Retinal pigment epithelial cell (primary cell): ENCODE data around the gene PTGFRN.

Experiments
- DNase-seq: peaks from one replicate; pipeline ENCODE4 v3.0.0-alpha.2; 2010; ENCODE audit warnings: low read depth
- H3K4me3 ChIP-seq: 2 replicates; pipeline ENCODE4 v1.5.1; 2011; ENCODE audit warnings: mild to moderate bottlenecking, low read length, control low read depth, moderate library complexity
- TF ChIP-seq, protein P1 (sequence below): conservative IDR thresholded peaks from 2 replicates; pipeline ENCODE4 v1.5.1; 2011; ENCODE audit warnings: low read depth, low read length, control low read depth, inconsistent platforms

Gene PTGFRN

DNA sequence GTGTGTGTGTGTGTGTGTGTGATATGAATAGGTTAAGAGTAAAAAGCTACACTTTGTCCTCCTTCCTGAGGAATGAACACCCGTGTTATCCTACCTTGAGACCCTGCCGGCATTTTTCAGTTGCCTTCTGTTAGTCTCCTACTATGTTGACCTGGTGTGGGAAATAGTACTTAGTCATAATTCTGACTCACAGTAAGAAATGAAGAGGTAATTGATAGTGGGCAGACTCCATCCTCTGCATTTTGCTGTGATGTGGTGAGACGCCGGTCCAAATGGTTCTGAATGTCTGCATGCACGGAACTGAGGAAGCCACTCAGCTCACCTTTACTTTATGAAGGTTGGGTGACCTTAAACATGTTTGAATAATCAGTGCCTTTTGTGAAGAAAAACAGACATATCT is 104.5 kb downstream of the PTGFRN start:
- no peak overlapping the region for H3K4me3 ChIP-seq
- TF ChIP-seq, protein P1, sequence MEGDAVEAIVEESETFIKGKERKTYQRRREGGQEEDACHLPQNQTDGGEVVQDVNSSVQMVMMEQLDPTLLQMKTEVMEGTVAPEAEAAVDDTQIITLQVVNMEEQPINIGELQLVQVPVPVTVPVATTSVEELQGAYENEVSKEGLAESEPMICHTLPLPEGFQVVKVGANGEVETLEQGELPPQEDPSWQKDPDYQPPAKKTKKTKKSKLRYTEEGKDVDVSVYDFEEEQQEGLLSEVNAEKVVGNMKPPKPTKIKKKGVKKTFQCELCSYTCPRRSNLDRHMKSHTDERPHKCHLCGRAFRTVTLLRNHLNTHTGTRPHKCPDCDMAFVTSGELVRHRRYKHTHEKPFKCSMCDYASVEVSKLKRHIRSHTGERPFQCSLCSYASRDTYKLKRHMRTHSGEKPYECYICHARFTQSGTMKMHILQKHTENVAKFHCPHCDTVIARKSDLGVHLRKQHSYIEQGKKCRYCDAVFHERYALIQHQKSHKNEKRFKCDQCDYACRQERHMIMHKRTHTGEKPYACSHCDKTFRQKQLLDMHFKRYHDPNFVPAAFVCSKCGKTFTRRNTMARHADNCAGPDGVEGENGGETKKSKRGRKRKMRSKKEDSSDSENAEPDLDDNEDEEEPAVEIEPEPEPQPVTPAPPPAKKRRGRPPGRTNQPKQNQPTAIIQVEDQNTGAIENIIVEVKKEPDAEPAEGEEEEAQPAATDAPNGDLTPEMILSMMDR: no peak
- DNase-seq: no peak

DNA sequence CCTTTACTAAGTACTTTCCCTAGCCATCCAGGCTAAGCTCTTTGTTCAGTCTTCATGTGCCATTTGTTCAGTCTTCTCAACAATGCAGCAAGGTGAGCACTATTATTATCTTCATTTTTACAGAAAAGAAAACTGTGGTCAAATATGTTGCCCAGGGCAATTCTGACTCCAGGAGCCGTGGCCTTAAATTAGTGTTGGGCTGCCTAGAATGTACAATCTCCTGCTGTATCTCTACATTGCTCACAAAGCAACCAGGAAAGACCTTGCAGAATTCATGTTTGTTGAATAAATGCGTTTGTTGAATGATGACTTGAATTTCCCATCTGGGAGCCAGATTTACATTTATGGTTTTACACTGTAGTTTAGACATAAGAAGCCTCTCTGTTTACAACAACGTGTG is 106.0 kb downstream of the PTGFRN start:
- DNase-seq: no peak
- no peak overlapping the region for H3K4me3 ChIP-seq
- TF ChIP-seq, protein P1: no peak

DNA sequence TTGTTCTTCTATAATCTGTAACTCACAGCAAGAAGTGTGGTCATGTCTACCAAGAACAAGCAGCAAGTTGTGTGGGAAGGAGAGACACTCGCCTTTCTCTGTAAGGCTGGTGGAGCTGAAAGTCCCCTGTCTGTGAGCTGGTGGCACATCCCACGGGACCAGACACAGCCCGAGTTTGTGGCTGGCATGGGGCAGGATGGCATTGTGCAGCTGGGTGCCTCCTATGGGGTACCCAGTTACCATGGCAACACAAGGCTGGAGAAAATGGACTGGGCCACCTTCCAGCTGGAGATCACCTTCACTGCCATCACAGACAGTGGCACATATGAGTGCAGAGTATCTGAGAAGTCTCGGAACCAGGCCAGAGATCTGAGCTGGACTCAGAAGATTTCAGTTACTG is 107.3 kb downstream of the PTGFRN start:
- no peak overlapping the region for H3K4me3 ChIP-seq
- DNase-seq: no peak
- TF ChIP-seq, protein P1: no peak

DNA sequence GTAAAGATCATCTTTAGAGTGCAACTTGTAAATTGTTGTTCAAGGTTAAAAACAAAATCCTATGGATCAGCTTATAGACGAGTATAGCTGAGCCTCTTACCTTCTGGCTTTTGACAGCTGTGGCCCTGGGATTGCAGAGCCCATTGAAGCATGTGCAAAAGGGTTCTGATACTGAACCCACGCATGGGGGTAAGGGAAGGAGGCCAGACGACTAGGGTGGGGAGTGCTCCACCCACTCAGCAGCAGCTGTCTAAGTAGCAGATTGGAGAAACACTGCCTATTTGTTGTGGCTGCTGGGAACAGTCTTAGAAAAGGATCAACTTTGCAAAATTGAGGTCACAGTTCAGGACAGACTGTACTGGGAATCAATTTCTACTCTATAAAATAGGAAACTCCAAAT is 107.9 kb downstream of the PTGFRN start:
- H3K4me3 ChIP-seq: no peak overlapping the region
- TF ChIP-seq, protein P1: no peak
- DNase-seq: no peak

DNA sequence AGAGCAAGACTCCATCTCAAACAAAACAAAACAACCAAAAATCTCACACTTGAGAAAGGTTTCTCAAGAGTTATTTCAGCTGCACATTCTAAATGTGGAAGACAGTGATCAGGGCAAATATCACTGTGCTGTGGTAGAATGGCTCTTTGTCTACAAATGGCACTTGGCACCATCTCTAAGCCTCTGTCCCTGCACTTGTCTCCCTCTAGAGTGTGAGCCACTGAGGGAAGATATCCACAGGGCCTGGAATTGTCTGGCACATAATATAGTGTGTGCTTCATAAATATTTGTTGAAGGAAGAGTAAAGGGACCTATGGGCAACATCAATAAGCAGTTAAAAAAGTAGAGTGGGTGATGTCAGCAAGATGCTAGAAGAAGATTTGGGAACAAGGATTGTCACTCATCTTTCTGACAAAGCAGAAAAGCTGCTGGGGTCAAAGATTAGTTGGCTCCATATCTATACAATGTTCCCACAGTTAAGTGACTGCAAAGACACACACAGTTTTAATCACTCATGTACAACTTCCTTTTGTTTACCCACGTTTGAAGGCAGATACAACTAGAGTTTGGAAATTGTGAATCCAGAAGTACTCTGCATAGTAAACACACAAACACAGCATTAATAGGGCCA is 110.9 kb downstream of the PTGFRN start:
- TF ChIP-seq, protein P1: no peak
- no peak overlapping the region for H3K4me3 ChIP-seq
- no peak for DNase-seq

DNA sequence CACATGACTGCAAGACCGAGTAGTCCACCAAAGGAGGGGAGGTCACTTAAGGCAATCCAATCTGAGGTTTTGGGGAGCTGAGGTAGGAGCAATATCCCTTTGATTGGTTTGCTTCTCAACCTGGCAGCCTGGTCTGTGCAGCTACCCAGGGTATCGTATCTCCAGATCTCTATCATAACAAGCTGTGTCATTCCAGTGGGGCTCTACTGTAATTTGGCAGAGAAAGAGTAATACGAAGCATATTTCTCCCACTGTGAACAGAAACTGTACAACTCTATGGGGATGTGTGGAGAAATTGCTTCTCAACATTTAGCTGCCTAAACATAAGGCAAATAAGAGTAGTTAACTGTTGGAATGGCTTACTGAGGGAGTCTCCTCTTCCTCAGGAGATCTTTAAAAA is 112.4 kb downstream of the PTGFRN start:
- TF ChIP-seq, protein P1: no peak
- no peak for DNase-seq
- no peak overlapping the region for H3K4me3 ChIP-seq

DNA sequence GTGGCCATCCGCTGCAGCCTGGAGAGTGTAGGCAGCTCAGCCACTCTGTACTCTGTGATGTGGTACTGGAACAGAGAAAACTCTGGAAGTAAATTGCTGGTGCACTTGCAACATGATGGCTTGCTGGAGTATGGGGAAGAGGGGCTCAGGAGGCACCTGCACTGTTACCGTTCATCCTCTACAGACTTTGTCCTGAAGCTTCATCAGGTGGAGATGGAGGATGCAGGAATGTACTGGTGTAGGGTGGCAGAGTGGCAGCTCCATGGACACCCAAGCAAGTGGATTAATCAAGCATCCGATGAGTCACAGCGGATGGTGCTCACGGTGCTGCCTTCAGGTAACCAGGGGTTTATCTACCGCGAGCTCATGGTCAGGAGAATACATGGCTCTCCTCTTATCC is 115.9 kb downstream of the PTGFRN start:
- DNase-seq: no peak
- TF ChIP-seq, protein P1: no peak
- H3K4me3 ChIP-seq: no peak overlapping the region
